Activated naive CD4-positive, alpha-beta T cell treated with anti-CD3 and anti-CD28 coated beads, Interleukin-2, amount 50 U/mL, for 72 hours (primary cell): ENCODE measurements around the gene PRUNE2. TPM values are rescaled to one million over a fixed set of nuclear protein-coding genes. Genes with fewer than 3 reads are reported as not detected.

Experiments
- ATAC-seq, 2 donors: fragments of 150-1000 bp; cut with Tn5 transposase; 2 replicates each; pipeline ENCODE4 v1.10.0; 2021; ENCODE audit warnings: mild to moderate bottlenecking in 2 of 2, moderate library complexity in 2 of 2
- DNase-seq, 2 donors: peaks; one replicate each; pipeline ENCODE4 v3.0.0; 2021 to 2022; ENCODE audit warnings: low spot score in 2 of 2
- H3K27ac Mint-ChIP-seq, 2 donors: one replicate each; pipeline ENCODE4 v1.8.0; 2022; ENCODE audit warnings: mild to moderate bottlenecking in 2 of 2, mixed read lengths in 2 of 2
- H3K36me3 Mint-ChIP-seq, 2 donors: one replicate each; pipeline ENCODE4 v1.8.0; 2022; ENCODE audit warnings: mixed read lengths in 2 of 2
- H3K9me3 Mint-ChIP-seq, 2 donors: one replicate each; pipeline ENCODE4 v1.8.0; 2022; ENCODE audit warnings: mixed read lengths in 2 of 2
- total RNA-seq, 2 donors: library from RNA; stranded (reverse); gene quantifications; one replicate each; pipeline ENCODE4 v1.2.3, GENCODE V29; 2022

Gene PRUNE2
- total RNA-seq, 2 donors from 2014 or later, result 0.18 to 0.86 TPM

DNA sequence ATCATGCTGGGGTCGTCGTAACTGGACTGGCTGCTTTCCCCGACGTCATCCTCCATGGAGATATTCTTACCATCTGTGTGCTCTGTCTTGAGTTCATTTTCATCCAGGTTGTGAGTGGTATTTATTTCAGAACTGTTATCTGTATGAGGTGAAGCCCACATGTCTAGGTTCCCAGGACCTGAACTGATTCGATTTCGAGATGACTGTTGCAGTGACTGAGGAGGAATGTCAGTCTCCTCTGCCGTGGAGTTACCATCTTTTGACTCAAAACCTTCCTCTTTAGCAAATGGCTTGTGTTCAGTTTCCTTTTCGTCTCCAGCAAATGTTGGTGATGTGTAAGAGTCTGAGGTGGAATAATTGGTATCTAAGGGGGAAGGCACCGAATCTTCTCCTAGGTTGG lies 196.9 kb downstream of the PRUNE2 start:
- Mint-ChIP-seq H3K9me3 (no peaks in the 10 kb centered on the region), H3K27ac (no peak overlapping the region), H3K36me3 (no peaks in the 10 kb centered on the region)
- DNase-seq (no peak), ATAC-seq (no peak)

DNA sequence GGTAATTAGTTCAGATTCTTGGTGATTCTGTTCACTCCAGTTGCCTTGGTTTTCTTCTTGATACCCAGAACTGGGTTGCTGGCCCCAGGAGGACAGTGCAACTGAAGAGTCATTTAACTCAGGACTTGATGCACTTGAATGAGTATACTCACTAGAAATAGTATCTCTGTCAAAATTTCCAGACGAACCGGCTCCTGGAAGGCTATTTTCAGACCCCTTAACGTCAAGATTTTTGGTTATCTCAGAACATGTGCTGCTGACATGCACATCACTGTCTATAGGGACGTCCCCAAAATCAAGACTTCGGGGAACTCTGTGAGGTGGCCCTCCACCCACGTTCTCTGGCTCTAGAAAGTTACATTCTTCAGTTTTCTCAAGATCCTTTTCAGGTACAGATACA lies 198.4 kb downstream of the PRUNE2 start:
- DNase-seq (no peak), ATAC-seq (peak in 1 of 2 donors; percentile 22)
- Mint-ChIP-seq H3K36me3 (no peaks in the 10 kb centered on the region), H3K9me3 (no peaks in the 10 kb centered on the region), H3K27ac (no peak overlapping the region)

DNA sequence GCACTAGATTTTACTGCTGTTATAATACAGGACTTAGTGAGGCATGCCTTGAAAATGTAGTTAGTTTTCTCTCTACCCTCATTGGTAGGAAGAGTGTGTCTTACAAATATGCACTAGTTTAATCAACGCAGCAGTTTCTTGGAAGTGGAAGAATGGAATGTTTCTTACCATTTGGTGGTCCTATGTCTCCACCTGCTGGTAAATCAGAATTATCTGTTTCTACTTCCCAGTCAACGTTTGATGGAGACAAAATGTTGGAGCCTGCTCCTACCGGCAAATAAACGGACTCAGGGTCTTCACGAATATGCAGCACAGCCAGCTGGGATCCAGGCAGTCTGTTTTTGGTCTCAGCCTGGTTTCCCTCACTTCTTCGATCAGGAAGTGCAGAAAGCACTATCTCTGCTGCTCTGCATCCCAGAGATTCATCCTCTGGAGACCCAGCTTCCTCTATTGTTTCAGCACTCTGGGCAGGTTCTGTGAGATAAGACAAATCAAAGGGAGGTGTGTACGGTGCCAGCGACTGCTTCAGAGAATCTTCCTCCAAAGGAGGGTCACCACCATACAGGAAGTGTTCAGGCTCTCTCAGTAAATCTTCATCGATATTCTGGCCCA lies 201.2 kb downstream of the PRUNE2 start:
- no peak overlapping the region for H3K27ac Mint-ChIP-seq
- ATAC-seq, result no peak
- no peaks in the 10 kb centered on the region for H3K9me3 Mint-ChIP-seq
- no peaks in the 10 kb centered on the region for H3K36me3 Mint-ChIP-seq
- DNase-seq, result peak in 1 of 2 donors; percentile 12

DNA sequence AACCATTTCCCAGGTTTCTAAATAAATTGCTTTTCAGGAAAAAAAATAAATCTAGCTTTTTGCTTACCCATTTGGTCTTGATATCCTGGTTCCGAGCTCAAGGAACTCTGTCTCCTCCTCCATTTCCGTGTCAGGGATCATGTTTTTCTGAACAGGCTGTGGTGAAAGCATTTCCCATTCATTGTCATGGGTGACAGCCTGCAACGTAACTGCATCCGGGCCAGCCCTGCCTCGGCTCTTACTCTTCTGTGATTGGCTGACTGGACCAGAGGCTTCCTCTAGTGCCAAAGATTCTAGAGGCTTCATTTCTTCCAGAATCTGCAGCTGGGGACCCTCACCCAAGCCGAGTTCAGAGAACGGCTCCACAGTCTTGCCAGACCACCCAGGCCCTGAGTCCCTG lies 202.6 kb downstream of the PRUNE2 start:
- no peak for ATAC-seq
- H3K27ac Mint-ChIP-seq, result no peak overlapping the region
- no peaks in the 10 kb centered on the region for H3K9me3 Mint-ChIP-seq
- no peaks in the 10 kb centered on the region for H3K36me3 Mint-ChIP-seq
- no peak for DNase-seq

DNA sequence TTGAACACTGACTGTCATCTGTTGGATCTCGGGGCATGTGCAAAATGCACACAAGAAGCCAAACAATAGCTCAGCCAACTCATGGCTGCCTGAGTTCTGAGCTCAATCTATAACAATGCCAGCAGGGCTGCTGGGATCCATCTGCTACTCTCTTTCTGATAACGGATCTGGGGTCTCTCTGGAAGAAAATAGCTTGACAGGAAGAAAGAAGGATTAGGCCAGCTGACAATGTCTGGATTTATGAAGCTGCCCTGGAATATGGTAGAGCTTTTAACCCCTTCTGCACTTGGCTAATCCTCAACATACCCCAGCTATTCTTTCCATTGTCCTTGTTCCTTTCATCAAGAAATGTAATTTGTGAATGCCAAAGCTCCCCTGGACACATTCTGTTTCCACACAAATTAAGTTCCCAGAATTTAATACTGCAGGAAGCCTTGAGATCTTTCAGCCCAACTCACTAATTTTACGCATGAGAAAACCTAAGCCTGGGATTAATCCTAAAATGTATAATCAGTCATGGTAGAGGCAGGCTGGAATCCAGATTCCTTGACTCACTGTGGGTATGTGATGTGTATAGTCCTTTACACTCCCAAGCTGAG lies 204.4 kb downstream of the PRUNE2 start:
- Mint-ChIP-seq H3K36me3 (no peaks in the 10 kb centered on the region), H3K9me3 (no peaks in the 10 kb centered on the region), H3K27ac (no peak overlapping the region)
- ATAC-seq, result no peak
- no peak for DNase-seq

DNA sequence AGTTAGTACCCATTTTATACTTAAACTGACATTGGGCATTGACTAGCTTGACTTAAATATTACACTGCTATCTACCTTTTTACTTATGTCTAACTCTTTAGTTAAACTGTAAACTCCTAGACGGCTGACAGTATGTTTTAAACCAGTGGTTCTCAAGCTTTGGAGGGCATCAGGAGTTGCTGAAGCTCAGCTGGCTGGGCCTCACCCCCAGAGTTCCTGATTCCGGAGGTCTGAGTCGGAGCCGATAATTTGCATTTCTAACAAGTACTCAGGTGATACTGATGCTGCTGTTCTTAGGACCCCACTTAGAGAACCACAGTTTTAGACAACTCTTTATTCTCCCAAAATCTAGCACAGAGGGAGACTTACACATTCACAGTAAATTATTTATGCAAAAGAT lies 205.0 kb downstream of the PRUNE2 start:
- Mint-ChIP-seq H3K9me3 (no peaks in the 10 kb centered on the region), H3K27ac (no peak overlapping the region), H3K36me3 (no peaks in the 10 kb centered on the region)
- ATAC-seq, result no peak
- no peak for DNase-seq

DNA sequence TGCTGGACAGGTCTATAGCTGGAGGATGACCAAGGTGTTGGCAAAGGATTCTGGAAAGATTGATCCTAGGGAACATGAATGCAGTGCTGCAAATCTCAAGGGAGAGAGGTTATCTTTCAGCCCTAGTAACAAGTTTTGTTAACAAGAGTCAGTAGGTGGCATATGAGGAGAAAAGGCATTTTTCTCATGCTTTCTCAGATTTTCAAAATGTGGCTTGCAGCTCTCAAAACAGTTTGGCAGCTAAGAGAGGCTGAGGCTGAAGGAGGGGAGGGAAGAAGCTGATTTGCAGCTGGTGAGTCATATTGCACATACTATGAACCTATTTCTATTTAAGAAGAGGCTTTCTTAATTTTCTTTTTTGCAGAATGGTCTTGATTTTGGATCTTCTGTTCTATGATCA lies 205.9 kb downstream of the PRUNE2 start:
- ATAC-seq (peak in 1 of 2 donors; percentile 30), DNase-seq (no peak)
- Mint-ChIP-seq H3K36me3 (no peaks in the 10 kb centered on the region), H3K9me3 (no peaks in the 10 kb centered on the region), H3K27ac (no peak overlapping the region)

DNA sequence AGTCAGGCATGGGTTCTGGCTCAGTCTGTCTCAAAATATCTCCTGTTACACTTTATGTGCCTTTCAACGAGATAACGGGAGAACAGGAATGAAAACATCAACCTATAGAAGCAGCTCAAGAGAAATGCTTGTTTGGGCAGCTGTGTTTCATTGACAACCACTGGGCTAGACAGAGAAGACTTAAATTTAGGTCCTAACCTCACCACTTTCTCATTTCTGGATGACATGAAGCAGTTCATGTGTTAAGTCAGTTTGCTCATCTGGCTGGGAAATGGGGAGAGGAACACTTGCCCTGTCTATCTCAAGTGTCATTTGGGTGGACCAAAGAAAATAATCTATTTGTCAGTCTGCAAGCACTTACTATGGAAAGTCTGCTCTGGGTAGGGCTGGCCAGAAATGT lies 208.4 kb downstream of the PRUNE2 start:
- Mint-ChIP-seq H3K9me3 (no peaks in the 10 kb centered on the region), H3K36me3 (no peaks in the 10 kb centered on the region), H3K27ac (no peak overlapping the region)
- no peak for ATAC-seq
- DNase-seq, result no peak

DNA sequence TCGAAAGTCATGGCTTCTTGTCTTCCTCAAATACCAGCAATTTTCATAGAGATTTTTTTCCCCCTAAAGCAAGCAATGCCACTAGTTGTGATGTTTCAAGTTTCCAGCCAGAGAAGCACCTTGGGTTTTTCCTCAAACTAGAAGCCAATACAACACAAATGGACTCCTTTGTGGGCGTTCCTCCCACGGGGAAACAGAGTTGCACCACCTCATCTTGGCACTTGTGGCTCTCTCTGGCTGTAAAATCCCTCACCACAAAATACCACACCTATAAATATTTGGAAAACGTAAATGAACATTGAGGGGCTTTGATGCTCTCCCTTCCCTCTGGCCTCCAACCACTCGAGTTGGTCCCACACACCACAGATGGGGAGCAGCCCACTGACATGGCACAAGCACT lies 208.8 kb downstream of the PRUNE2 start:
- ATAC-seq (no peak), DNase-seq (no peak)
- Mint-ChIP-seq H3K27ac (no peak overlapping the region), H3K36me3 (no peaks in the 10 kb centered on the region), H3K9me3 (no peaks in the 10 kb centered on the region)

DNA sequence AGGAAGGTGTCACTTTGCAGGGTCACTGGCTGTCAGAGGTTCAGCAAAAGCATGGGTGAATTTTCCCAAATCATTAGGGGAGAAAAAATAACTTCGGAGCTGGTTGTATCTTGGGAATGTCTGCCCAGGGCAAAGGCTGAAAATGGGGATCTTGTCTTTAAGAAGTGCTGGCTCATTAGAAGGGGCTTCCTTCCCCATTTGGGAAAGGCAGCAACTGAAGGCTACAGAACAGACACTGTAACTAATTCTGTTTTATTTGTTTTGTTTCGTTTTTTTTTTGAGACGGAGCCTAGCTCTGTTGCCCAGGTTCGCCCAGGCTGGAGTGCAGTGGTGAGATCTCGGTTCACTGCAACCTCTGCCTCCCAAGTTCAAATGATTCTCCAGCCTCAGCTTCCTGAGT lies 212.0 kb downstream of the PRUNE2 start:
- no peak for ATAC-seq
- H3K36me3 Mint-ChIP-seq, result no peaks in the 10 kb centered on the region
- DNase-seq, result no peak
- H3K27ac Mint-ChIP-seq, result no peak overlapping the region
- no peaks in the 10 kb centered on the region for H3K9me3 Mint-ChIP-seq

DNA sequence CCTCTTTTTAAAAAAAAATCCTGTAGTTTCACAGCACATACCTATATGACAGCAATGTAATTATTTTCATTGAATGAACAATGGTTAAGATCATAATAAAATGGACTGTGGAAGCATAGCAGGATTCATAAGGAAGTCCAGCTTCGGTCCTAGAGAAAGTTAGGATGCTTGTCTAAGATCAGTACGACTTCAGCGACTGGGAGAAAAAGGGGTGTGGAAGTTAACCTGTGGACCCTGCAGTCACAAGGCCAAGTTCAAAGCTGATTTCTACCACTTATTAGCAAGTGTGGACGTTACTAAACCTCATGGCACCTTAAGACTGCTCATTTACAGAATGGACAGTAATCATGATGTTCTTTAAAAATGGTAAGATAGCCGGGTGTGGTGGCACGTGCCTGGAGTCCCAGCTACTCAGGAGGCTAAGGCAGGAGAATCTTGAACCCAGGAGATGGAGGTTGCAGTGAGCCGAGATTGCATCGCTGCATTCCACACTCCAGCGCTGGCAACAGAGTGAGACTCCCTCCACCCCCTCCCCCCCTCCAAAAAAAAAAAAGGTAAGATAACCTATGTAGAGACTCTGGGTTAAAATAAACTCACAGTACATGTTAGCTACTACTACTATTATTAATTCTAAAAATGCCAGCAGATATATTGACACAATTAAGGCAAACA lies 213.3 kb downstream of the PRUNE2 start:
- no peak for ATAC-seq
- H3K36me3 Mint-ChIP-seq, result no peaks in the 10 kb centered on the region

DNA sequence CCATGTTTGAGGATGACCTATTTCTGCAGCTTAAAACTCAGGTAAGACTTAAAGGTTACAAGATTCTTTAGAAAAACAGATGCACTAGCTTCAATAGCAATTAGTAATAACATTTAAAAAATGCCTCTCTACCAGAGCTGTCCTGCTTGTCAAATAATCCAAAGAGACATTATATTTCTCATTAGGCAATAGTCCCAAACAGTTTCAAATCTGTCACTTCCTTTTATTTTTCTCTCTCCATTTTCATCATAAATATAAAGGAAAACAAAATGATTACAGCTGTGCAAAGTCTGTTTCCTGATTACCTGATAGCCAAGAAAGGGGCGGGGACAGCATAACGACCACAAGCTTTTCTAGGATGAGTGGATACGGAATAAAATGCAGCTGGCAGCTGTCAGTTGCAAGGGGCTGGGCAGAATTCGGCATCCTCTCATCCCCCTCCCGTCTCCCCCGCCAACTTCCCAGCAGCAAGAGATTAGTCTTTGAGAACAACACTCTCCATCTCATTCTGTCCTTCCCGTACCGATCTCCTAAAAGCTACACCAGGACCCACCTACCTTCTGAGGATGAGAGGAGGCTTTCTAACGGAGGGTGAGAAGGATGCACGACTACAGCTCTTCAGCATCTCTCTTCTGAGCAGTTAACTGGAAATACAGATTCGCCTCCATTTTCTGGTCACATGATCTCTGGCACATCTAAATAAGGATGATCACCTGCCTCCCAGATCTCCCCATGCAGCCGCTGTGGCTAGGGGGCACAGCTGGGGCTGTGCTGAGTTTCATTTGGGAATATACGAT lies 214.2 kb downstream of the PRUNE2 start:
- peak overlapping the region in 1 of 2 donors; percentile 53 for H3K27ac Mint-ChIP-seq
- ATAC-seq (no peak), DNase-seq (no peak)
- H3K36me3 Mint-ChIP-seq, result no peaks in the 10 kb centered on the region
- H3K9me3 Mint-ChIP-seq, result no peaks in the 10 kb centered on the region

More for the DNA sequence above, 213.3 kb downstream of the PRUNE2 start:
- Mint-ChIP-seq H3K27ac (no peak overlapping the region), H3K9me3 (no peaks in the 10 kb centered on the region)
- DNase-seq, result no peak

DNA sequence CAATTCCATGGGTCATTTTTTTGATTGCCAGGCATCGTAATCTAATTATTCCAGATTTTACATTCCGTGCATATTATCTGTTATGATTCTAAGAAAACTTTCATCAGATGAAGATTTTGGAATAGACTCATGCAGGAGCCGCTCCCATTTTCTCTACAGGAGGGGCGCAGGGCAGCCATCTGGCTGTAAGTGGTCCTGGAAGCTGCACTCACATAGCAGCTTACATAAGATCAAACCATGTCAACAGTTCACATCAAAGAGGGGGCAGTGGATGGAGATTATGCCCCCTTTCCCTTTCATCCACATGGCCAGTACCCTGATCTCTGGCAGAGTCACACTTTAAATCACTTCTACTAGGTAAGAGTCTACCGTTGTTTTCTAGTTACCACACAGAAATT lies 214.9 kb downstream of the PRUNE2 start:
- H3K36me3 Mint-ChIP-seq, result no peaks in the 10 kb centered on the region
- DNase-seq, result no peak
- H3K9me3 Mint-ChIP-seq, result no peaks in the 10 kb centered on the region
- no peak overlapping the region for H3K27ac Mint-ChIP-seq
- no peak for ATAC-seq

DNA sequence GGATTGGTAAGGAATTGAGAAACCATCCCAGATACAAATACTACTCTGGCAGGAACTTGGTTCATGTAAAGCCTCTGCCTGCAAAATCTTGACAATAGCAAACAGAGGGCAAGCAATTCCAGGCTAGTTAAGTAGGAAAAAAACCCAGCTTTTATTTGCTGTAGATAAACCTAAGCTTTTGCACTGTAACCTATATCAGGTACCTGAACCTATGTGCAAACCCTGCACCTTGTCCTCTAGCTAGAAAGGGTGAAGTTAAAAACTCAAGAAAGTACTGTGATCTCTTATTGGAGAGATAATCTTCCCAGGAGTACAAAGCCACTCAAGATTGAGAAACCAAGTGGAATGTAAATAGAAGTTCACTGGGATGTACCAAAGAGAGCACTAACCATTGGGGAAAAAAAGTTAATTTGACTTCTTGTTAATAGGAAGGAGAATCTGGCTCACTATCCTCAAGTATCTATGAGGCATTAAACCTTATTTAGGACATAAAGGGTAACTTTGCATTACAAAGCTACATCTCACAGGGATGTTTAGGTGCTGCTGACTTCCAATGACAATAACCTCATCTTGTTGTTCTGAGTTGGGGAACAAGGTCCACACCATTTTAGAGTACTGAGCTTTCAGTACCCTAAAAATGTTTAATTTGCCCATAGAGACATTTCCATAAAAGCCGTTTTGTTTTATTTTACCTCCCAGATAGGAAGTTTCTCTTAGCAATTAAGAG lies 215.5 kb downstream of the PRUNE2 start:
- DNase-seq, result no peak
- H3K36me3 Mint-ChIP-seq, result no peaks in the 10 kb centered on the region
- H3K9me3 Mint-ChIP-seq, result no peaks in the 10 kb centered on the region
- no peak for ATAC-seq
- H3K27ac Mint-ChIP-seq, result no peak overlapping the region

DNA sequence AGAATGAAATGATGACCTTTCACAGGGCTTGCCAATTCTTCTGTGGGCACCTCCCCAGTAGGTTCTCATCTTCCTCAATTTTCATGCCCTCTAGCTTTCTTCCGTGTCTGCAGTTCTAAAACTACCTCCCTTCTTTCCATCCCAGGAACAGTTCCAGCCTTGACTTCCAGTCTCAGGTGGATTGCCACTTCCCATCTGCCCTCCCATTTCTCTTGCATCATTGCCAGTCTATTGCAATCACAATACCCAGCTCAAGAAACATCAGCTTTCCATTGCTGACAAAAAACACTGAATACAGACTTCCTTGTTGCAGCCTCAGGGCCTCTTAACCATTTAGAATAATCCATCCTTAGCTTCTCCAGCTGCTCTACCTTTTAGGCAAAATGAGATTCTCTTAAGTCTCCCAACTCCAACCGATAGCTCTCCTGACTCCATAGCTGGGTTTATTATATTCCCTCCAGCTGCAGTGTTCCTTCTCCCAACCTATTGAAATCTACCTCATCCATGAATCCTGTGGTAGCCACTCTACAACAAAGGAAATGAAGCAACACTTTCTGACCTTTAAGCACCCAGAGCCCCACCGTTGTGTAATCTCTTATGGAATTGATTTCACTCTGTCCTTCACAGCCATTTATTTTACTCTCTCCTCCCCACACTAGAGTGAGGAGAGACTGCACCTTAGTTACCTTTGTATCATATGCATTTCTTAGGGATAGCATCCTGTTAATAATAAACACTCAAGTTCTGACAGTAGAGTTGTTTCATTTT lies 217.3 kb downstream of the PRUNE2 start:
- H3K27ac Mint-ChIP-seq, result no peak overlapping the region
- H3K36me3 Mint-ChIP-seq, result no peaks in the 10 kb centered on the region
- DNase-seq, result no peak
- H3K9me3 Mint-ChIP-seq, result no peaks in the 10 kb centered on the region
- ATAC-seq, result no peak

DNA sequence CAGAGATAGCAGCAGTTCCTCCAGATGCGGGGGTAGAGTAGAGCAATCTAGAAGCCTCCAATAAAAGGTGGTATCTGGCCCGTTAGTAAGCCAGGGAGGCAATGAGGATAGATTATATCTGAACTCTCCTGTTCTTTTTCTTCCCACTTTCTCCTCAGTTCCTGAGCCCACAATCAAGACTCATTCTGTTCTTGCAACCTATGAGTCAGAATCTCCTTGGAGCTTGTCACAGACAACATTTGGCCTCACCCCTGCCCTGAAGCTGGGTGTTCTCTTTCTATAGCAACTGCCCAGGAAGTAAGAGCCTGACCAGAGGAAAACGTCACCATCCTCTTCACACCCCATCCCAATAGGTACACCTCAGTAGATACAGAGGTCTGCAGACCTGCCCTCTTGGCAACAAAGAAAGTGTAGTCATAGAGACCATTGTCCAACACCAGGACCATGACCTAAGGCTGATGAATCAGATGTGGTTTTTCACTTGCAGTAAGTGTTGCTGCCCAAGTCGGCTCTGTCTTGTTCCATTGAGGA lies 218.0 kb downstream of the PRUNE2 start:
- H3K27ac Mint-ChIP-seq, result no peak overlapping the region
- no peaks in the 10 kb centered on the region for H3K36me3 Mint-ChIP-seq
- DNase-seq (peak in 1 of 2 donors; percentile 5), ATAC-seq (peak; percentile 92 to 95)
- no peaks in the 10 kb centered on the region for H3K9me3 Mint-ChIP-seq
